SK-N-SH (cell line): ENCODE measurements around the gene GMPR2.

Source experiments
- CTCF ChIP-seq: fragments of 200-600 bp; sonication (generic); IDR thresholded peaks from 2 replicates; pipeline ENCODE4 v1.6.1; 2017; ENCODE audit warnings: antibody characterized with exemption, mild to moderate bottlenecking, moderate library complexity
- EP300 ChIP-seq, 2 experiments: IDR thresholded peaks; 2 replicates each; pipeline versions ENCODE4 v1.4.0 to v1.6.1; 2012; ENCODE audit warnings: borderline replicate concordance in 1 of 2, low read depth in 1 of 2, low read length in 1 of 2
- EZH2phosphoT487 ChIP-seq: fragments of 200-600 bp; sonication (generic); IDR thresholded peaks from 2 replicates; pipeline ENCODE4 v1.6.1; 2017; ENCODE audit warnings: low read depth, mixed run types, mild to moderate bottlenecking, antibody characterized with exemption, moderate library complexity, borderline replicate concordance
- FOXJ3 ChIP-seq: sonication (generic); formaldehyde crosslinking; IDR thresholded peaks from 2 replicates; pipeline ENCODE4 v1.5.1; 2020; ENCODE audit warnings: mild to moderate bottlenecking, missing genetic modification reagents
- GABPA ChIP-seq: IDR thresholded peaks from 2 replicates; pipeline ENCODE4 v1.4.0; 2012; ENCODE audit warnings: low read depth, mild to moderate bottlenecking
- JUND ChIP-seq: IDR thresholded peaks from 2 replicates; pipeline ENCODE4 v1.4.0; 2012
- POLR2AphosphoS5 ChIP-seq: IDR thresholded peaks from 2 replicates; pipeline ENCODE4 v1.6.1; 2012; ENCODE audit warnings: low read depth, low read length
- RAD21 ChIP-seq: IDR thresholded peaks from 2 replicates; pipeline ENCODE4 v1.6.1; 2012; ENCODE audit warnings: mild to moderate bottlenecking, low read length
- TAF1 ChIP-seq: IDR thresholded peaks from 2 replicates; pipeline ENCODE4 v1.6.1; 2012; ENCODE audit warnings: low read depth, mild to moderate bottlenecking, low read length, moderate library complexity, borderline replicate concordance
- TCF12 ChIP-seq: IDR thresholded peaks from 2 replicates; pipeline ENCODE4 v1.4.0; 2012
- TF ChIP-seq, protein P1 (sequence below): IDR thresholded peaks from 2 replicates; pipeline ENCODE4; 2012

- no peak for TF ChIP-seq FOXJ3 (CRISPR knock-in tag)
- no peak for TF ChIP-seq JUND
- no peak for TF ChIP-seq POLR2AphosphoS5
- no peak for TF ChIP-seq CTCF
- TF ChIP-seq TAF1 = no peak
- TF ChIP-seq GABPA = no peak
- no peak for TF ChIP-seq EZH2phosphoT487
- TF ChIP-seq, protein P1, sequence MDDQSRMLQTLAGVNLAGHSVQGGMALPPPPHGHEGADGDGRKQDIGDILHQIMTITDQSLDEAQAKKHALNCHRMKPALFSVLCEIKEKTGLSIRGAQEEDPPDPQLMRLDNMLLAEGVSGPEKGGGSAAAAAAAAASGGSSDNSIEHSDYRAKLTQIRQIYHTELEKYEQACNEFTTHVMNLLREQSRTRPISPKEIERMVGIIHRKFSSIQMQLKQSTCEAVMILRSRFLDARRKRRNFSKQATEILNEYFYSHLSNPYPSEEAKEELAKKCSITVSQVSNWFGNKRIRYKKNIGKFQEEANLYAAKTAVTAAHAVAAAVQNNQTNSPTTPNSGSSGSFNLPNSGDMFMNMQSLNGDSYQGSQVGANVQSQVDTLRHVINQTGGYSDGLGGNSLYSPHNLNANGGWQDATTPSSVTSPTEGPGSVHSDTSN = no peak
- TF ChIP-seq TCF12 = no peak
- TF ChIP-seq RAD21 = no peak
- TF ChIP-seq EP300 (IDR thresholded peaks at IDR 0.05; ENCODE audit: borderline replicate concordance in 1 of 2, low read depth in 1 of 2, low read length in 1 of 2) = no peak
Measured at GRCh38 chr14:24281636-24282035, 48.9 kb downstream of the GMPR2 start.
